Measurements from ENCODE around the gene OLFM4. TPM values are rescaled to one million over a fixed set of nuclear protein-coding genes. Genes with fewer than 3 reads are reported as not detected.

The OLFM4 gene
- total and polyA plus RNA-seq, 10 of the 15 experiments (the other 5 are each of a cell fraction or from before 2014, with no cell fraction given): 0.03 to 0.27 (median 0.11) TPM; not detected in 6

DNA sequence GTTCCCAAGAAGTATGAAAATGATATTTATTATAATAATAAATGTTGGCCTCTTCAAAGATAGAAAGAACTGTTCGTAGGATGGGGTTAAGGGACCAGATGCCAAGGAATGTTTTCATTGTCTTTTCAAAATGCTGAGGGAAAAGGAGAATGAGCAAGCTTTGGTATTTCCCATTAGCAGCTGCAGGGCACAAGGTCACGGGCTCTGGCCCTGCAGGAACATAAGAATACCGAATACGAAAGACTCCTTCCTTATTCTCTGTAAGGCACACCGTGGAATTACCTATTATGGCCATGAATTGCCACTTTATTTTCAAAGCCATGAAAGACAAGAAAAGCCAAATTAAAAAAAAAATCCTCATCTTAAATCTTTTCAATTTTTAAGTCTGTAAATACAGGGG, 49.6 kb upstream of the OLFM4 start:
- BruUV-seq (replicated peaks): no TSS peak
- WGBS (ENCODE audit: insufficient coverage, insufficient replicate concordance, low lambda C conversion rate, missing lambda C conversion rate): 30% methylated on average over 5 of the region's 5 CpGs
- Histone ChIP-seq H3K27me3 (replicated peaks in 1 of 2; ENCODE audit: control insufficient read depth in 2 of 2, insufficient read depth in 2 of 2, low read length in 1 of 2) (no peaks in the 10 kb centered on the region), H3K79me2 (ENCODE audit: control insufficient read depth, insufficient read depth, low read length) (no peaks in the 10 kb centered on the region), H3K36me3 (ENCODE audit: control insufficient read depth in 2 of 2, insufficient read depth in 2 of 2, low read length in 1 of 2) (no peaks in the 10 kb centered on the region), H3K4me3 (no peak overlapping the region), H4K20me1 (ENCODE audit: control insufficient read depth, insufficient read depth) (no peaks in the 10 kb centered on the region), H3K9me3 (replicated peaks; ENCODE audit: control insufficient read depth, insufficient read depth, low read length) (no peaks in the 10 kb centered on the region), H3K4me1 (ENCODE audit: control insufficient read depth, insufficient read depth, low read length) (no peaks in the 10 kb centered on the region), H3K4me2 (ENCODE audit: control insufficient read depth, insufficient read depth) (no peak overlapping the region), H3K9ac (ENCODE audit: control insufficient read depth, insufficient read depth, low read length) (no peak overlapping the region), H2AFZ (ENCODE audit: control insufficient read depth, low read depth, low read length) (no peak overlapping the region), H3K27ac (ENCODE audit: control insufficient read depth, insufficient read depth) (no peak overlapping the region)
- ChIA-PET RAD21 (ENCODE audit: unreplicated experiment) (no interaction called here), POLR2A (no interaction called here), SMC1A (ENCODE audit: uncharacterized antibody, unreplicated experiment) (no interaction called here), CTCF (no interaction called here)
- no peak for ATAC-seq
- TF ChIP-seq, protein P1, sequence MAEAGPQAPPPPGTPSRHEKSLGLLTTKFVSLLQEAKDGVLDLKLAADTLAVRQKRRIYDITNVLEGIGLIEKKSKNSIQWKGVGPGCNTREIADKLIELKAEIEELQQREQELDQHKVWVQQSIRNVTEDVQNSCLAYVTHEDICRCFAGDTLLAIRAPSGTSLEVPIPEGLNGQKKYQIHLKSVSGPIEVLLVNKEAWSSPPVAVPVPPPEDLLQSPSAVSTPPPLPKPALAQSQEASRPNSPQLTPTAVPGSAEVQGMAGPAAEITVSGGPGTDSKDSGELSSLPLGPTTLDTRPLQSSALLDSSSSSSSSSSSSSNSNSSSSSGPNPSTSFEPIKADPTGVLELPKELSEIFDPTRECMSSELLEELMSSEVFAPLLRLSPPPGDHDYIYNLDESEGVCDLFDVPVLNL (IDR thresholded peaks at IDR 0.05; ENCODE audit: low read depth, low read length): no peak
- TF ChIP-seq FOXM1 (IDR thresholded peaks at IDR 0.05; ENCODE audit: low read depth, low read length) (no peak), SRF (IDR thresholded peaks at IDR 0.05; ENCODE audit: low read depth in 2 of 2, low read length in 2 of 2) (no peak), NFXL1 (IDR thresholded peaks at IDR 0.05; ENCODE audit: borderline replicate concordance) (no peak)
- TF ChIP-seq, protein P2, sequence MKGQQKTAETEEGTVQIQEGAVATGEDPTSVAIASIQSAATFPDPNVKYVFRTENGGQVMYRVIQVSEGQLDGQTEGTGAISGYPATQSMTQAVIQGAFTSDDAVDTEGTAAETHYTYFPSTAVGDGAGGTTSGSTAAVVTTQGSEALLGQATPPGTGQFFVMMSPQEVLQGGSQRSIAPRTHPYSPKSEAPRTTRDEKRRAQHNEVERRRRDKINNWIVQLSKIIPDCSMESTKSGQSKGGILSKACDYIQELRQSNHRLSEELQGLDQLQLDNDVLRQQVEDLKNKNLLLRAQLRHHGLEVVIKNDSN (IDR thresholded peaks at IDR 0.05; ENCODE audit: borderline replicate concordance, extremely low read length, insufficient read depth, low read depth, low read length): no peak
- TF ChIP-seq, protein P3, sequence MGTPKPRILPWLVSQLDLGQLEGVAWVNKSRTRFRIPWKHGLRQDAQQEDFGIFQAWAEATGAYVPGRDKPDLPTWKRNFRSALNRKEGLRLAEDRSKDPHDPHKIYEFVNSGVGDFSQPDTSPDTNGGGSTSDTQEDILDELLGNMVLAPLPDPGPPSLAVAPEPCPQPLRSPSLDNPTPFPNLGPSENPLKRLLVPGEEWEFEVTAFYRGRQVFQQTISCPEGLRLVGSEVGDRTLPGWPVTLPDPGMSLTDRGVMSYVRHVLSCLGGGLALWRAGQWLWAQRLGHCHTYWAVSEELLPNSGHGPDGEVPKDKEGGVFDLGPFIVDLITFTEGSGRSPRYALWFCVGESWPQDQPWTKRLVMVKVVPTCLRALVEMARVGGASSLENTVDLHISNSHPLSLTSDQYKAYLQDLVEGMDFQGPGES (IDR thresholded peaks at IDR 0.05): no peak
- intact Hi-C loops (cut with micrococcal nuclease; ENCODE audit: unreplicated experiment): no loop called here
- FAIRE-seq: no peak
- in situ Hi-C loops (cut with MboI): no loop called here
- DNase-seq (ENCODE audit: low read depth, low spot score): no peak

All from GM12878 (cell line).